T-helper 9 cell (primary cell): ENCODE measurements around the gene PTGES2.
"Not testable (repeated sequence)": the region's sequence is repeated elsewhere in the genome, so short reads cannot be mapped to it uniquely, and the experiment has no call there.

Source experiments
- DNase-seq: peaks from one replicate; pipeline ENCODE4 v3.0.0-alpha.2; 2020

The PTGES2 gene

DNA sequence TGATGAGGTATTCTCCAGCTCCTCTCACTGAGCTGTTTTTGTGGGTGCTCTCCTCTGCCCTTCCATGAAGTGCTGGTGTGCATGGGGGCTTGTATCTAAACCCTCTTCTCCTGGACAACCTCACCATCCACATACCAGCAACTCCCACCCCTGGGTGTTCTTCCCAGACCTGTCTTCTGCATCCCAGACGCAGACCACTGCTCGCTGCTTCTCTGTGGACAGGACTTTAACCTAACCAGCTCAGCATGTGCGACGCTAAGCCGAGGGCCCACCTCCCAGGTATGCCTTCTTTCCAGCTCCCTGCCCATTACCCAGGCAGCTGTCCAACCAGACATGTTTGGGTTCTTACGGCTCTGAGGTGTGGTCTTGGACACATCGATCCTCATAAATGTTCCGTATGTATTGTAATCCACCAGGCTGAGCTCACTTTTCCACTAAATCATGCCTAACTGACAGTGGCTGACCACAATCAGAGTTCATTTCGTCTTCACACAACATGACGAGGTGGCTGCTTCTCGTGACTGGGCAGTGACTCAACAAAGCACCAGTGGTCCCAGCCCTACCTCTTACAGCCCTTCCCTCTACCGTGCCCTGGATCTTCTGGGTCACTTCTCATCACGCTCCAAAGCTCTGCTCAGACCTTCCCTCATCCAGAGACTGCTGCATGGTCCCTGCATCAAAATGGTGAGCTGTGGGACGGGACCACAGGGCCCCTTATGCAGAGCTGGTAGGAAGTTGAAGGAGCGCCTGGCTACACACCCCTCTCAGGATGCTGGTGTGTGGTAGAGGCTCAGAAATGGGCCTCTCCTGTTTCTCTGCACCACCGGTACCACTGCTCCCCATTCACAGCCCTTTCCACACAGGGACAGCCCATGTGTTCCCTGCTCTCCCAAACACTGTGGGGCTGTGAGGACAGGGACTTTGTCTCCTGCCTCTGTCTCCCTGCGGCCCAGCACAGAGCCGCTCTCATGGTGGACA lies 9.6 kb upstream of the PTGES2 start:
- DNase-seq = no peak

DNA sequence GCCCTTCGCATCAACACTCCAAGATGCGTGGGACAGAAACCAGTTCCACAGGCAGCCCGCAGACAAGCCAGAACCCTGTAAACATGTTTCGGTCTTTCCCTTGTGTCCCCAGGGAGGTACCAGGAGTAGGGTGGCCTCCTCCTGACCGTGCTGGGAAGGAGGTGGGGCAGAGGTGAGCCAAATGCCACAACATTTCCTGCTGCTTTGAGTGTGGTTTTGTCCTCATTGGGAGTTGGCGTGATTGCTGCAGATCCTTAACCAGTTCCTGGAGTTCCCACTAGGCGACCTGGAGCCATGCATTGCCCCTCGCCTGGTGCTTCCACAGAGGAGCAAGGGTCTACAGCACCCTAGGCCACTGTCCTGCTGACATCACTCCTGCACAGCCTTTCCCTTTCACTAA lies 8.0 kb upstream of the PTGES2 start:
- DNase-seq = not testable (repeated sequence)

DNA sequence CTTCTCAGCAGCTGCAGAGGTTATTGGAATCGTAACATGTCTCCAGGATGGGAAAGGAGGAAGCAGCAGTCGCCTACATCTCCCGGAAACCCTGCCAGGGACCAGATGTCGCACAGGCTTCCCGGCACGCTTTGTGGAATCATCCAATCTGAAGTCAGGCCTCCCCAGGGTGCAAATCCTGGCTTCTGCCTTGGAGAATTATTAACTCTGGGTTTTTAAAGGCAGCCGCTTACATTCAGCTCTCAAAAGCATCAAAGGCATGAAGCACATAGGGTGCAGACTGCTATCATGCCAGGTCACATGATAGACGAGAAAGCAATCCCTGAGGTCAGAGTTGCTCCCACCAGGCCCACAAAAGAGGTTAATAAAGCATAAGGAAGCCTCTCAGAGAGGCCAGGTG lies 4.6 kb upstream of the PTGES2 start:
- DNase-seq = not testable (repeated sequence)

DNA sequence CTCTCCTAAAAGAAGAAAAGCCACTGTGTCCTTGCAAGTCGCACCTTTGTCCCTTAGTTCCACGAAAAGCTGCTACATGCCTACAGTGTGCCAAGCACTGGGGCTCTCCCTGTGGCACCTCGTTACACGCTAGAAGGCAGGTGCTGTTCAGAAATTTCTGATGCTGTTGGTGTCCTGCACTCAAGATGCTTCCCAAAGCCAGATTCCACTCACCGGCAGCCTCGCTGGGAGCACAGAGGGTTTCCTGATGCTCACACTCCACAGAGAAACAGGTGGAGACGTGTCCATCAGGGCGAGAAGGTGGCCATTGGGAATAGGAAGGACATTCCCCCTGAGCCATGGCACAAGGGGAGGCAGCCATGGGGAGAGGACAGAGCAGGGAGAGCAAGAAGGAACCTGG lies 3.8 kb upstream of the PTGES2 start:
- DNase-seq = not testable (repeated sequence)

DNA sequence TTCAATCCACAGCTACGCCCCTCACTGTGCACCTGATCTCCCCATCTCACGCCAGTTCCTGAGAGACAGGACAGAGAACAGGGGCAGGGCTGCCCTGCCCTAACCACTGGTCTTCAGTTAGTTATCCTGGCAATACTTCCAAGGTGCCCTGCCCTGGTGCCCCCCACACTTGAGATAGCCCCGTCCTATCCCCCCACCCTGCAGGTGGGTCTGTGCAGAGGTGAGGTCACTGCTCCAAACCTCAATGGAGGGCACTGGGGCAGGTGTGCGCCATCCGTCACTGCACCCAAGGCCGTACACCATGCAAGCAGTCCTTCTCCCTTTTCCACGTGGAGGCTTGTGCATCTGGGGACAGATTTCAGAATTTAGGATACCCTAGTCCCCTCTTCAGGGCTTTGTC lies 3.1 kb upstream of the PTGES2 start:
- not testable (repeated sequence) for DNase-seq

DNA sequence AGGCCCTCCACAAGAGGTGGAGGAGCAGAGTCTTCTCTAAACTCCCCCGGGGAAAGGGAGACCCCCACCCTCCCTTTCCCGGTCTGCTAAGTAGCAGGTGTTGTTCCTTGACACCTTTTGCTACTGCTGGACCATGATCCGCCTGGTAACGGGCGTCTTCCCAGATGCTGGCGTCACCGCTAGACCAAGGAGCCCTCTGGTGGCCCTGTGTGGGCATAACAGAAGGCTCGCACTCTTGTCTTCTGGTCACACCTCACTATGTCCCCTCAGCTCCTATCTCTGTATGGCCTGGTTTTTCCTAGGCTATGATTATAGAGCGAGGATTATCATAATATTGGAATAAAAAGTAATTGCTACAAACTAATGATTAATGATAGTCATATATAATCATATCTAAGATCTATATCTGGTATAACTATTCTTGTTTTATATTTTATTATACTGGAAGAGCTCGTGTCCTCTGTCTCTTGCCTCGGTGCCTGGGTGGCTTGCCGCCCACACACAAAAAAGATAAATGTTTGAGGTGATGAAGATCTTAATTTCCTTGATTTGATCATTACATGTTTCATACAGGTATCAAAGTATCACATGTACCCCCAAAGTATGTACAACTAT lies 2.6 kb upstream of the PTGES2 start:
- not testable (repeated sequence) for DNase-seq

DNA sequence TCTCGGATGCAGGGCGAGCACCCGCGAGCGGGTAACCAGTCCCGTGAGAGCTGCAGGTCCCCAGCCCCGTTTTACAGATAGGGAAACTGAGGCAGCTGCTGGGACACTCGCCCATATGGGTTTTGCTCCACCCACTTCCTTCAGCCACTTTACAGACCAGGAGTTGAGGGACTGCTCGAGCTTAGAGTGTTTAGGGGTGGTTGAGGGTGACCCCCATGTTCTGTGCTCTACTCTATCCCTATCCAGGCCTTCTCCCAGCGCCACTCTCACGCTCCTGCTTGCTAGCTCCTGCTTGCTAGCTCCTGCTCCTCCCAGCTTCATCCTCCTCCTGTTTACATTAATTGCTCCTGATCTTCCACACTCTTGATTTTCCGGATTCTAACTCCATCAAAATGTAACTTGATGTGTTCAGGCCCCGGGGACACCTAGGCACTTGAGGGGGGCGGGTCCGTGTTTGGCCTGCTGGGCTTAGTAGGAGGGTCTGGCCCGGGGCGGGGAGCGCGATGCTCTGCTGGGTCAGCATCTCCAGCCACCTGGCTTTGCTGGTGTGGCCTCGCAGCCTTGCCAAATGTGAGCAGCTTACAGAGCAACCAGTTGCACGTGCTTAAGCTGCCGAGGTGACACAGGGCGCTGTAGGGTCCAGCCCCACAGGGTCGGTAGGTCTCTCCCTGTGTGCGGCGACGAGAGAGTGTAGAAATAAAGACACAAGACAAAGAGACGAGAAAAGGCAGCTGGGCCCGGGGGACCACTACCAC lies 1.5 kb upstream of the PTGES2 start:
- no peak for DNase-seq

DNA sequence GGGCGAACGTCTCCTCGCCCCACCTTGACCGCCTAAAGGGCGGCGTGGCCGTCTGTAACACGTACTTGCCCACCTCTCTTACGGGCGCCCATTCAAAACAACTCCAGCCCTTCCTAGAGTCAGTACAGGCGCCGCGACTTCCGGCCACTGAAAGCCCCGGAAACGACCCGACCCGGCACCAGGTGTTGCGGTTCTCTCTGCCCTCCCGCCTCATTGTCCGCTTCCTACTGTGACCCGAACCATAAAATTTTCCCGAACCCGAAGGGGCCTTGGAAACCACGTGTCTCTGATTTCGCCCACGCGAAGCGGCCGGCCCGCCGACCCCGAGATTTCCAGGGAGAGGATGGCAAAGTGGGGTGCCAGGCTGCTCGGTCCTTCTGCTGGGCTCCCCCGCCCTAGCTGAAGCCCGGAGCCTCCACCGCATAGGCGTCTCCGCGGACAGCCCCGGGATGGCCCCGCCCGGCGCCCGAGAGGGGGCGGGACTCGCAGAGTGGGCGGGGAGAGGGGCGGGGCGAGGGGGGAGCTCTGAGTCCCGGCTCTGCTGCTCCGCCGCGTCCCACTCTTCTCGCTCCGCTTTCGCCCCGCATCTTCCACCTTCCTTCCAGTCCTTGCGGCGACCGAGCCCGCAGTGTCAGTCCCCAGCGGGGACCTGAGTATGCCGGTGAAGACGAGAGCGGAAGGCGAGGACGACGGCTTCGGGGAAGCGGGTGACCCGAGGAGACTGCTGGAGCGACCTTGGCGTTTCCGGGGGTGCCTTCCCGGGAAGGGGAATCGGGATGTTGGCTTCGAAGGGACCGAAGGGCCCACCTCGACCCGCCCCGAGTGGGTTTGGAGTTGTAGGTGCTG lies 684 bp upstream of the PTGES2 start:
- DNase-seq = peak; percentile 85

DNA sequence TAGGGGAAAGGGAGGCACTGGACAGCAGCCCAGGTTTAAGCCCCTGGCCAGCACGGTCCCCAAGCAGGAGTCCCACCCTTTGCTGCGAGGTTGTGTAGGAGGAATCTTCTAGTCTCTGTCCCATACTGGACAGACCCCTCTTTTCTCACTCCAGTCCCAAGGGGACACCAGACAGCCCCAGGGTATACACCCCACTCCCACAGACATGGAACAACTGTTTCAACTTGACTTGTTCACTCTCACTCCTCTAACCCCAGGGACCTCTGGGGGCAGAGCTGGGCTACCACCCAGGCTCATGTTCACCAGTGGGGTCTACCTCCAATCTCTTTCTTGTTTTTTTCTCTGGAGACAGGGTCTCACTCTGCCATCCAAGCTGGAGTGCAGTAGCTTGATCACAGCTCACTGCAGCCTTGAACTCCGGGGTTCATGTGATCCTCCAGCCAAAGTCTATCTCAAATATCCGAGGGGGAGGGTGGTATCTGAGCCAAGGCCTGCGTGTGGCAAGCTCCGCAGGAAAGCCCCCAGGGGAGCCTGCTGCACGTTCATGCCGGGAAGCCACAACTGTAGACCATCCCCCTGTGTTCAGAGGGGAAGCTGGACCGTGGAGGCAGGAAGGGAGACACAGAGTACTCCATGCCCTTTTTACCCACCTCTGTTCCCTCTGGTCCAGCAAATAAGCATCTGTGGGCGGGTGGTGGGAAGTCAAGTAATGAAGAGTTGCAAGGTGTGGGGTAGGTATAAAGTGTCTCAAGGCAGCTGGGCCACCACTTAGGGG lies 1.8 kb downstream of the PTGES2 start:
- DNase-seq = no peak

DNA sequence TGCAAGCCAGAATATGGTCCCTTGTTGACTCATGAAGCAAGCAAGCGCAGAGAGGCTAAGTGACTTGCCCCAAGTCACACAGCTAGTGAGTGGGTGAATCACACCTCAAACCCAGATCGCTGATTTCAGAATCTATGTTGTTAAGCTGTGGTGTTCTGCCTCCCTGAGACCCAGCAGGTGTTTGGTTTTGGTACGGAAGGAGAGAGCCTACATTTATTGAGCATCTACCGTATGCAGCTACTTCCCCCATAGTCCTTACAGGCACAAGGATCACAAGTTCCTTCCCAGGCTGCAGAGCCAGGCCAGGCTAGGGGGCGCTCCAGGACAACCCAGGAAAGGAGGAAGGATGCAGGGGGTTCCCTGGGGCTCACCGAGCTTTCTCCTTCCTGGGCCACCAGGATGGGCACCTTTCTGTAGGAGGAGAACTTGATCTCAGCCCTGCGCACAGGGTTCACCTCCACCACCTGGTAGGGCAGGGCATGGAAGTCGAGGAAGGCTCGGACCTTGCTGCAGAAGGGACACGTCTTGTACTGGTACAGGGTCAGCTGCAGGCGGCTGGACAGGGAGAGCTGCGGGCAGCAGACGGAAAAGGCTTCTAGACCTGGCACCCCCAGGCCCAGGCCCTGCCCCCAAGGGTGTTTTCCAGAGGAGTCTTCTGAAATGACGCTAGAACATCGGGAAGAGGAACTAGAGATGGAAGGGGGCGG lies 2.5 kb downstream of the PTGES2 start:
- DNase-seq = peak; percentile 42

DNA sequence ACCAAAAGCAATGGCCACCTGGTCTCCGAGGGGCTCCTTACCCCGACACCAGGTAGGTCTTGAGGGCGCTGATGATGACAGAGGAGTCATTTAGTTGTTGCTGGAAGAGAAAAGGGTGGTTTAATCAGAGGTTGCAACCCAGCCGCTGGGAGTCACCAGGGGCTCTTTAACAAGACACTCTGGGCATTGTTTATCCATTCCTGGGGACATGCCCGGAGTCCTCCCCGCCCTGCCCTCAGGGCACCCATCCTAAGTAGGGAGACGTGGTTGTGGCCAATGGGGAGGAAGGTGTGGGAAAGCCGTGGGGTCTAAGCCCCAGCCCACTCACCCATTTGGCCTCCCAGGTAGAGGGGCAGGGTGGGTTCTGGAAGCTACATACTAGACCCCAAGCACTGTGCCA lies 3.1 kb downstream of the PTGES2 start:
- no peak for DNase-seq

DNA sequence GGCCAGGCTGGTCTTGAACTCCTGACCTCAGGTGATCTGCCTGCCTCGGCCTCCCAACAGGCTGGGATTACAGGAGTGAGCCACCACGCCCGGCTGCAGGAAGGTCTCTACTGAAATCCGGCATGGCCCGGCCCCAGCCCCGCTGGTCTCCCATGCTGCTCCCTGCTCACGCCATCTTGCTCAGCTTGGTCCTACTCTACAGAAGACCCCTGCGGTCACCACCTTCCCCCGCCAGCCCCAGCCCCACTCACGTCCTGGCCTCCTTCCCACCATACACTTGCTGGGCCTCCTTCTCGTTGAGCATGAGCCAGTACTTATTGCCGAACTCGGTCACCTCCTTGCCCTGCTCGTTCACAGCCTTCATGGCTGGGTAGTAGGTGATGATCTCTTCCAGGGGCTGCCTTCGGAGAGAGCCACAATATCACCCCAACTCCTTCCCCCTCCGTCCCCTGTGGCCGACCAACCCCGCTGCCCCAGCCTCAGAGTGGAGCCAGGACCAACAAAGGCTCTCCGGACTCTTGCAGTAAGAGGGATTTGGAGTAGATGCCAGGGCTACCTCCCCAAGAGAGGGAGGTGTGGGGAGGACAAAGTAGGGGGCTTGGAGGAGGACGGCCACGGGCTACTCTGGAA lies 4.0 kb downstream of the PTGES2 start:
- DNase-seq = no peak

DNA sequence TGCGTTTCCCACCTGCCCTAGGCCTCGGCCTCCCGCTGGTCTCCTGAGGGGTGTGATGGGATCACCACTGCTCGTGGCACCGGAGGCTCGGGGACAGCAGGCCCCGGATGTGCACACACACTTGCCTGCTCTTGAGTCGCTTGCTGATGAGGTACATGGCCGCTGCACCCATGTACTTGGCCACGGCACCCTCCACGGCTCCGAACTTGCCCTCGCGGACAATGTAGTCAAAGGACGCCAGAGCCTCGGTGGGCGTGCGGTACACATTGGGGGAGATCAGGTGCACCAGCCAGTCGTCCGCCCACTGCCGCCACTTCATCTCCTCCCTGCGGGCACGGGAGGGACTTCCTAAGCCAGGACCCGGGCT lies 4.7 kb downstream of the PTGES2 start:
- no peak for DNase-seq

DNA sequence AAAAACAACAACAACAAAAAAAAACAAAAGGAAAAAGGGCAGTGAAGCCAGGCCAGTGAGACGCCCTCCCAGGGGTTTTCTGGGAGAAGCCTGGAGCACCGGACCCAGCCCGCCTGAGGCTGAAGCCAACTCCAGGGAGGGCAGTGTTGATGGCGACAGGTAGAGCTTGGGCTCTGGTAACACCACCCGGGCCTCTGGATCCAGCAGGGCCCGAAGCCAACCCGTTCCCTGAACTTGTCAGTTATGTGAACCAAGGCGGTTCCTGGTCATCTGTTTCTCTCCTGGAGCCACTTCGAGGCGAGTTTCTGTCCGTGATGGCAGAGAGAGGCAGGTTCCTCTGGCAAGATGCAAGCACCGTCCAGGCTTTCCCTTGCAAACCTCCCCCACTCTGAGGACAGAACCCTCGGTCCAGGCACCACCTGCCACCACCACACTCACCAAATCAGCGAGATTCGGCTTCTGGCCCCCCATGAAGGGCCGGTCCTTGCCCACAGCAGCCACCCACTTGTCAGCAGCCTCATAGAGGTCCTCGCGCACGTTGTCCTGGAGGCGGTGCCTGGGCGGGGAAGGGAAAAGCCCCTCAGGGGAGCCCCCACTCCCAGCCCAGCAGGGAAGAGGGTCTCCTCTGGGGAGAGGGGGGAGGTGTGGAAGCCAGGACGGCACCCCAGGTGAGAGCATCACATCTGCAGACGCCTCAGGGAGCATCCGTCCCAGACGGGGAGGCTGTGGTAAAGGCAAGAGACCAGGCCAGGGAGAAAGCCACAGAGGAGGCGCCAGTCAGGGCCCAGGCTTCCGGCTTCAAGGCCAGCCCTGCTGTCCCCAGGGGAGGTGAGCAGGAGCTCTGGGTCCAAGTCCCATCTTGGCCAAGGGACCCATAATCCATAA lies 5.4 kb downstream of the PTGES2 start:
- DNase-seq = no peak

DNA sequence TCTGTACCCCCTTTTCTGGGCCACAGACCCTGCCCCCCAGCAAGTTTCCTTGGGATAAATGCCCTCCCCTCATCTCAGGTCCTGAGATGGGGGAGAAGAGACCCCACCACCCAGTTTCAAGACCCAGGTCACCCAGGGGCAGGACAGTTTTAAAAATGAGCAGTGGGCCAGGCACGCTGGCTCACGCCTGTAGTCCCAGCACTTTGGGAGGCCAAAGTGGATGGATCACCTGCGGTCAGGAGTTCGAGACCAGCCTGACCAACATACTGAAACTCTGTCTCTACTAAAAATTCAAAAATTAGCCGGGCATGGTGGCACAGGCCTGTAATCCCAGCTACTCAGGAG lies 6.1 kb downstream of the PTGES2 start:
- DNase-seq = no peak

DNA sequence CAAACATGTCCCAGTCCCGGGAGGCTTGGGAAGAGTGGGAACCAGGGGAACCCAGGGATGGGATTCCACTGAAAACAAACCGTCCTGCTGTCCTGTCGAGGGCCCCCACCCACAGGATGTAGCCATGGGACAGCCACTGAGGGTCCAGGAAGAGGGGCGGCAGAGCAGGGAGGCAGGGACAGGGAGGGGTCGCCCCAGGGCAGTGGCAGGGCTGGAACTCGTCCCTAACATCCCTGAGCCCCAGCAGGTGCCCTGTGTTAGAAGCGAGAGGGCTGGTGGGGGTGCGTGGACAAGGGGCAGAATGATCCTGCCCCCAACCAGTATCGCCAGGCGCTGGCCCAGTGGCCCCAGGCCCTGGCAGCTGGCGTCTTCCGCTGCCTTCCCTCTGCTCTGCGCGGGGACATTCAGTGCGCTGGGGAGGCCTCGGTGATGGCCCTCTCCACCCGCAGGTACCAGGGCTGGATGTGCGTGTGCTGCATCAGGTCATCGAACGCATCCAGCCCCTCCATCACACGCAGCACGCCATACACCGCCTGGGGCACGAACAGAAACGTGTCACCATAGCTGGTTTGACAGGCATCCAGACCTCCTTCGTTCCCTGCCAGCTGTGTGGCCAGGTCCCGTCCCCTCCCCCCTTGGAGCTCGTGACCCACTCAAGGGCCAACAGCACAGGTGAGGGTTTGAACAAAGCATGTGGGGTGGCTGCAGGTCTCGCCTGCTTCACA lies 6.6 kb downstream of the PTGES2 start:
- DNase-seq = no peak

DNA sequence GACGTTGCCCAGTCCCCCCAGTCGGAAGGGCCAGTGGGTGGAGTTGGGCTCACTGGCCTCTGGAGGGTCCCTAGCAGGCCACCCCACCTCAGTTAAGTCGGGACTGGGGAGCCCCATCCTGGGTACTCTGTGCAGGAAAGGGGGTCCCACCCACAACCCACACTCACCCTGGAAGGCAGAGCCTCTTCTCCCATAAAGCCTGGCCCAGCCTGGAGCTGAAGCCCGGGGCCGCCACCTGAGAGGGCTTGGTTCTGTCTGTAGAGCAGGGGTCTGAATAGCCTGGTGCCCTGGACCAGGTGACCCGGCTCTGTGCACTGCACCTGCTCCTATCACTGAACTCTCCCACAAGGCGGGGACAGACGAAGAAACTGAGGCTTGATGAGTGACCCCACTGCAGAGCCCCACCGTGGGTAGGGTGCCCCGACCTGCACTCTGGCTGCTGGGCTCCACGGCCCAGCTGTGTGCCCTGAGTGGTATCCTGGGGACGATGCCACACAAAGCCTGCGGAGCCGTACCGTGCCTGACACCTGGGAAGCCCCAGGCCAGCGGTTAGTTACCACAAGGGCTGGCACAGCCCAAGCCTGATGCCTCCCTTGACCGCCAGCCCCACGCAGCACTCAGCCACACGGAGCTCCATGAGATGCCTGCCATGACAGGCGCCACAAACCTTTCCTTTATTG lies 7.3 kb downstream of the PTGES2 start:
- no peak for DNase-seq

DNA sequence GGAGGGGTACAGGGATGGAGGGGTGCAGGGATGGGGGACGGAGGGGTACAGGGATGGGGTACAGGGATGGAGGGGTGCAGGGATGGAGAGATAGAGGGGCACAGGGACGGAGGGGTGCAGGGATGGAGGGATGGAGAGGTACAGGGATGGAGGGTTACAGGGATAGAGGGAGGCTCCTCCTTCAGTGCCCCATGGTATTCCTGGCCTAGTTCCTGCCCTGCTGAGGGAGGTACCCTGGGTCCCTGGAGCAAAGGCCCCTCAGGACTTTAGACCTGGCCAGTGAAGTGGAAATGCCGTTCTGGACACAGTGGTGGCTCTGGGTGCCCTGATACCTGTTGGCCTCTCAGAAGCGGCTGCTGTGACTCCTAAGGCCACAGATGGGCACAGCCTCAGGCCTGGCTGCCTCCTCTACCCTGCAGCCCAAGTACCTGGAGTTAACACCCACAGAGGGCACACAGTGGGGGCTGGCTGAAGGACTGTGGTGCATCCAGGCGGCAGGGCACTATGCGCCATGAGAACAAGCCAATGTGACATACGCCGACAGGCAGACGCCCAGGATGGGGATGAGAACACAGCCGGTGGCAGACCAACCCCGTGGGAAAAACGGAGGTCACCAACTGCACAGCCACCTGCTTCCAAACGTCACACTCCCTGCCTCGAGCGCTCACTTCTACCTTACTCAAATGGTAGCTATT lies 8.4 kb downstream of the PTGES2 start:
- no peak for DNase-seq
